ENCODE measurements around the gene SENP1. TPM values are rescaled to one million over a fixed set of nuclear protein-coding genes. Genes with fewer than 3 reads are reported as not detected.

The SENP1 gene
- total RNA-seq, 3 donors from 2014 or later = 14.4 to 36.1 (median 30.2) TPM

DNA sequence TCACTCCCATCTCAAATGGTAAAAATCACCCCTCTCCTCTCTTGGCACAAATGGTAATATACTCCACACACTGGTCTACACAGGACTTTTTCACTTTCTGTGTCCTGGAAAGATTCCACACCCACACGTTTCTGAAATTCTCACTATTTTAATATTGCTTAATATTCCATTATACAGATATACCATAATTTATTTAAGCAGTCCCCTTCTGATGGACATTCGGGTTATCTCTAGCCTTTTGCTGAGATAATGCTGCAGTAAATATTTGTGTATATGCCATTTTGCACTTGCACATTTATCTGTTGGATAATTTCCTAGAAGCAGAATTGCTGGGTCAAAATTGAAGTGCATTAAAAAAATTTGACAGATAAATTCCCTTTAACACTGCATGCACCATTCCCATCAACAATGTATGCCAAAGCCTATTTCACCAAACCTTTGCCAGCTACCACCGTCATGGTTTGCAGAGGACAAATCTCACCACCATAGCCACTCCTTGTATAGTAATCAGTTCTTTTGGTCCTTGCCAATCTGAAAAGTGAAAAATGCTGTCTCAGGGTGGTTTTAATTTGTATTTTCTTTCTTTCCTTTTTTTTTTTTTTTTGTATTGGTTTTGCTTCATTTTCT lies 86.1 kb downstream of the SENP1 start:
- no peaks in the 10 kb centered on the region for H3K27me3 ChIP-seq

DNA sequence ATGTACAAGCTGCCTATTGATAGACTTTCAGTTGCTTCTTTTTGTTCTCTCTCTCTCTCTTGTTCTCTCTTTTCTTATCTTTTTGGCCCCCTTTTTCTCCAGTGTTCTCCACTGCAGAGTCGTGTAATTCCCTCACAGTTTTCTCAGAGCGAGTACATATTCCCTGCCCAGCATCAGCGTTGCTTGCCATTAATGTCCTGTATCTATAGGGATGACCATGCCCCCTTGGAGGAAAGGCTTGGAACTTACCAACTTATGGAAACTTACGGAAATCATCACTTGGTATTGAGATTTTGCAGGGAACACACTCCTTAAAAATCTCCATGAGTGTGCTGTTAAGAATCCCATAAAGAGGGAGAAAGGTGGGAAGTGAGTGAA lies 87.3 kb downstream of the SENP1 start:
- intact Hi-C loops (cut with DNase I; ENCODE audit: low total_unique reads) = no loop called here
- Histone ChIP-seq H3K27me3 (no peaks in the 10 kb centered on the region), H3K4me1 (no peaks in the 10 kb centered on the region), H3K4me3 (no peak overlapping the region), H3K27ac (no peak overlapping the region), H3K36me3 (no peaks in the 10 kb centered on the region), H3K9me3 (no peaks in the 10 kb centered on the region)
- no peak for DNase-seq (ENCODE audit: low spot score in 2 of 2)
- no peak for TF ChIP-seq POLR2AphosphoS5 (IDR thresholded peaks at IDR 0.05)
- TF ChIP-seq, protein P1, sequence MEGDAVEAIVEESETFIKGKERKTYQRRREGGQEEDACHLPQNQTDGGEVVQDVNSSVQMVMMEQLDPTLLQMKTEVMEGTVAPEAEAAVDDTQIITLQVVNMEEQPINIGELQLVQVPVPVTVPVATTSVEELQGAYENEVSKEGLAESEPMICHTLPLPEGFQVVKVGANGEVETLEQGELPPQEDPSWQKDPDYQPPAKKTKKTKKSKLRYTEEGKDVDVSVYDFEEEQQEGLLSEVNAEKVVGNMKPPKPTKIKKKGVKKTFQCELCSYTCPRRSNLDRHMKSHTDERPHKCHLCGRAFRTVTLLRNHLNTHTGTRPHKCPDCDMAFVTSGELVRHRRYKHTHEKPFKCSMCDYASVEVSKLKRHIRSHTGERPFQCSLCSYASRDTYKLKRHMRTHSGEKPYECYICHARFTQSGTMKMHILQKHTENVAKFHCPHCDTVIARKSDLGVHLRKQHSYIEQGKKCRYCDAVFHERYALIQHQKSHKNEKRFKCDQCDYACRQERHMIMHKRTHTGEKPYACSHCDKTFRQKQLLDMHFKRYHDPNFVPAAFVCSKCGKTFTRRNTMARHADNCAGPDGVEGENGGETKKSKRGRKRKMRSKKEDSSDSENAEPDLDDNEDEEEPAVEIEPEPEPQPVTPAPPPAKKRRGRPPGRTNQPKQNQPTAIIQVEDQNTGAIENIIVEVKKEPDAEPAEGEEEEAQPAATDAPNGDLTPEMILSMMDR (IDR thresholded peaks at IDR 0.05) = no peak
- TF ChIP-seq POLR2A (IDR thresholded peaks at IDR 0.05) = no peak

More for the DNA sequence above, 86.1 kb downstream of the SENP1 start:
- TF ChIP-seq, protein P1 (IDR thresholded peaks at IDR 0.05) = no peak
- TF ChIP-seq POLR2AphosphoS5 (IDR thresholded peaks at IDR 0.05) (no peak), POLR2A (IDR thresholded peaks at IDR 0.05) (no peak)
- intact Hi-C loops (cut with DNase I; ENCODE audit: low total_unique reads) = no loop called here
- no peak overlapping the region for H3K4me3 ChIP-seq
- DNase-seq (ENCODE audit: low spot score in 2 of 2) = no peak
- no peaks in the 10 kb centered on the region for H3K9me3 ChIP-seq
- H3K36me3 ChIP-seq = no peaks in the 10 kb centered on the region
- no peak overlapping the region for H3K27ac ChIP-seq
- no peaks in the 10 kb centered on the region for H3K4me1 ChIP-seq

DNA sequence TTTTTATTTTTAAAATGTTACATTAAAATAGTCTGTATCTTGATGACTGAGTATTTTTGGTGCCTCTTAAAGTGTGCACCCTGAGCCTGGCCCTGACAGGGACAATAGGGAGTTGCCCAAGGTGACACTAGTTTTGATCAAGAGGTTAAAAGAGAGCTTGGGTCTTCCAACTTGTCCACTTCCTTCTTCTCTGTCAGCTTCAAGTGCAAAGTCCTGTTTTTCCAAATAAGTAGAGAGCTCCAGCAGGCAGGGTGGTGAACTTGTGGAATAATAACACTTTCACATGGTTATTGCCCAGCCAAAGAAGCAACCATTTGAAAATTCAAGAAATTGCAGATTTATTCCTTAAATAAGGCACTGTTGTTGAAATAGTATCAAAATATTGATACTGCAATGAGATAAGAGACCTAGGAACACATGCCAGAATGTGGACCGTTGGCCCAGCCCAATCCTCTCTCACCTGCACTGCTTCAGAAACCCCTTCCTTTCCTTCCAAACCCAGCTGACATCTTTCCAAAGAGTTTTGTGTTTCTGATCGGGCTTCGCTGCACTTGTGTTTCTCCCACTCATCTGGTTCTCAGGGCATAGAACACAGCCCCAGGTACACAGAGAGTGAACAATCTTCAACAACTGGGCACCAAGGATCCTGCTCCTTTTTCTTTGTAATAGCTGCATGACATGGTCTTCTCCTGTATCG lies 87.8 kb downstream of the SENP1 start:
- H3K4me3 ChIP-seq = no peak overlapping the region
- no peaks in the 10 kb centered on the region for H3K4me1 ChIP-seq
- H3K9me3 ChIP-seq = no peaks in the 10 kb centered on the region
- H3K36me3 ChIP-seq = no peaks in the 10 kb centered on the region
- TF ChIP-seq, protein P1 (IDR thresholded peaks at IDR 0.05) = no peak
- TF ChIP-seq POLR2AphosphoS5 (IDR thresholded peaks at IDR 0.05) (no peak), POLR2A (IDR thresholded peaks at IDR 0.05) (no peak)
- intact Hi-C loops (cut with DNase I; ENCODE audit: low total_unique reads) = no loop called here
- no peak overlapping the region for H3K27ac ChIP-seq
- no peak for DNase-seq (ENCODE audit: low spot score in 2 of 2)
- H3K27me3 ChIP-seq = no peaks in the 10 kb centered on the region

DNA sequence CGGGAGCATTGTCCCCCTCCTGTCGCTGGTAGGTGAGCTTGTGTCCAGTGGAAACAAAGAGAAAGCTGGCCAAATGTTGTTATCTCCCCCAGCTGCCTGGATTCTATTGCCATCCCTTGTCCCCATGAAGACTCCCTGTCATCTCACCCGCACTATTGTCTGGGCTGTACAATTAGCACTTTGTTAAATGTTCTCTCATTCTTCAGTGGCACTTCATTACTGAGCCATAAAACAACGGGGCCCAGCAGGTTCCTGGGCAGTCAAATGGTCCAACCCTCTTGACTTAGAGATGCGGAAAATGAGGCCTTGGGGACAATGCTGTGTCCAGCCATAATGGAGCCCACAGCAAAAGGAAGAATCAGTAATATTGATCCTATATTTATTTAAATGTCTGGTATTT lies 88.4 kb downstream of the SENP1 start:
- no peak overlapping the region for H3K4me3 ChIP-seq
- no peaks in the 10 kb centered on the region for H3K9me3 ChIP-seq
- no peak overlapping the region for H3K27ac ChIP-seq
- no peak for DNase-seq (ENCODE audit: low spot score in 2 of 2)
- no peaks in the 10 kb centered on the region for H3K36me3 ChIP-seq
- no peaks in the 10 kb centered on the region for H3K27me3 ChIP-seq
- H3K4me1 ChIP-seq = no peaks in the 10 kb centered on the region
- no peak for TF ChIP-seq POLR2AphosphoS5 (IDR thresholded peaks at IDR 0.05)
- TF ChIP-seq POLR2A (IDR thresholded peaks at IDR 0.05) = no peak
- TF ChIP-seq, protein P1 (IDR thresholded peaks at IDR 0.05) = no peak
- intact Hi-C loops (cut with DNase I; ENCODE audit: low total_unique reads) = no loop called here

DNA sequence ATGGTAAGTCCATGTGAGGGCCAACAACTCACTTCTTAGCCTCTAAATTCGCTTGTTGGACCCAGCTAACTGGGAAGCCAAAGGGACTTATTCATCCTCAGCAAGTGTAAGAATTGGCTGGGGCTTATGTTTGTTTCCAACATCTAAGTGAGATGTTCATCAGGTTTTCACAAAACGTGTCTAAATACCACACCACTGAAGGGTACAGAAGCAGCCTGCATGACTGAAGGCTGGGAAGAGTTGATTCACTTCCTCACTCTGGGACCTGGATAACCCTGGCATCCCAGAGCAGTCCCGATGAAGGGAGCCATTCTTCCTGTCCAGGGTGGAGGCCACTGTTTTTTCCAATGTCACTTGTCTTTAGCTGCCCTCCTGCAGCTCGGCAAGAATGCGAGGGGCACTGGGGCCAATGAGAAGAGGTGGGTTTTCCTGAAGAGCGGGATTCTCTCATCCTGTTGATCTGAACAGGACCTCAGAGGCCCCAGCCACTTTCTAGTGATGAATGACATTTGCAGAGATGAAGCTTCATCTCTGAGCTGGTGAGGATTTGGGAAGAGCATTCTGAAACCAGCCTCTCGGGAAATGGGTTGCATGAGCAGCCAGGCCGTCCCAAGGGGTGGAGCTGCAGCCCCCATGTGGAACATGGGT lies 89.4 kb downstream of the SENP1 start:
- no peaks in the 10 kb centered on the region for H3K27me3 ChIP-seq
- no peak overlapping the region for H3K4me3 ChIP-seq
- TF ChIP-seq POLR2A (IDR thresholded peaks at IDR 0.05) = no peak
- TF ChIP-seq, protein P1 (IDR thresholded peaks at IDR 0.05) = no peak
- no peak for TF ChIP-seq POLR2AphosphoS5 (IDR thresholded peaks at IDR 0.05)
- H3K4me1 ChIP-seq = no peaks in the 10 kb centered on the region
- no peak overlapping the region for H3K27ac ChIP-seq
- intact Hi-C loops (cut with DNase I; ENCODE audit: low total_unique reads) = no loop called here
- H3K36me3 ChIP-seq = no peaks in the 10 kb centered on the region
- no peak for DNase-seq (ENCODE audit: low spot score in 2 of 2)
- H3K9me3 ChIP-seq = no peaks in the 10 kb centered on the region
